ENCODE data around the gene BCDIN3D.

DNA sequence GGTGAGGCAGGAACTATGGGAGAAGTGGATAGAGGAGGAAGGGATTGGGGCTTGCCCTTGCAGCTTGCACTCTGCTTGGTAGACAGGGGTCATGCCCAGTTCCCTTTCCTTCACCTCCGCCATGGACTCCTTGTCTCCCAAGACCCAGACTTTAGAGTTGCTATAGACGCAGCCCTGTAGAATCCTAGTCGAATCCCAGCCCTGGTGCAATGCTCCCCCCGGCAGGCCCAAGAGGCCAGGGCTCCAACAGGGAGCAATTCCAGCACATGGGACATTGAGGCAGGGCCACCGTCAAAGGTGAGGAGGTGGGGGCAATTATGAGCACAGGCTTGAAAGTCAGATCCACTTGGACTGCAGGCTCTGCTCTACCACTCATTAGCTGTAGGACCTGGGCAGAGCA is 29.5 kb upstream of the BCDIN3D start:
- no peak for TF ChIP-seq CTCF (IDR thresholded peaks at IDR 0.05; ENCODE audit: low read depth, low read length, poor library complexity, severe bottlenecking)
- TF ChIP-seq EZH2phosphoT487 (IDR thresholded peaks at IDR 0.05; ENCODE audit: borderline replicate concordance, low read length) = no peak

All from DOHH2 (cell line).